ENCODE results near the gene EID3. TPM values are rescaled to one million over a fixed set of nuclear protein-coding genes. Genes with fewer than 3 reads are reported as not detected.

EID3 gene
- total RNA-seq, 1 experiment from 2014 or later, result 3.2 TPM

- Mint-ChIP-seq H3K4me3 (ENCODE audit: unreplicated experiment) (no peak overlapping the region), H3K4me1 (ENCODE audit: low read depth, unreplicated experiment) (no peaks in the 10 kb centered on the region), H3K27me3 (ENCODE audit: insufficient read depth, unreplicated experiment) (no peaks in the 10 kb centered on the region), H3K9me3 (ENCODE audit: unreplicated experiment) (no peaks in the 10 kb centered on the region), H3K36me3 (ENCODE audit: insufficient read depth, unreplicated experiment) (peaks cover 84% of the 10 kb centered on the region), H3K27ac (ENCODE audit: unreplicated experiment) (no peak overlapping the region)
- Histone ChIP-seq H3K36me3 (ENCODE audit: control insufficient read depth, insufficient read depth, low read length) (peaks cover 3% of the 10 kb centered on the region; the same call in 1 of the 2 replicates), H3K4me3 (ENCODE audit: low read depth, low read length) (no peak overlapping the region), H3K9me3 (no peaks in the 10 kb centered on the region), H3K4me1 (peaks cover 9% of the 10 kb centered on the region; the same call in 1 of the 2 replicates), H3K27me3 (replicated peaks; ENCODE audit: control insufficient read depth, insufficient read depth, low read length) (no peaks in the 10 kb centered on the region)
- TF ChIP-seq CTCF (IDR thresholded peaks at IDR 0.05; ENCODE audit: insufficient read depth in 1 of 2, low read depth in 1 of 2, low read length in 1 of 2, severe bottlenecking in 1 of 2, unreplicated experiment in 1 of 2), result no peak
- BruUV-seq (replicated peaks), result no TSS peak
- ChIA-PET CTCF (no interaction called here), POLR2A (no interaction called here)
- no peak for DNase-seq
- intact Hi-C loops (cut with micrococcal nuclease; ENCODE audit: unreplicated experiment), result no loop called here
Observed at GRCh38 chr12:104314242-104314614, 10.7 kb downstream of the EID3 start.

- Histone ChIP-seq H3K36me3 (ENCODE audit: control insufficient read depth, insufficient read depth, low read length) (peaks cover 4% of the 10 kb centered on the region; the same call in 1 of the 2 replicates), H3K9me3 (no peaks in the 10 kb centered on the region), H3K27me3 (replicated peaks; ENCODE audit: control insufficient read depth, insufficient read depth, low read length) (no peaks in the 10 kb centered on the region), H3K4me3 (ENCODE audit: low read depth, low read length) (no peak overlapping the region), H3K4me1 (peaks cover 6% of the 10 kb centered on the region; the same call in 1 of the 2 replicates)
- DNase-seq, result no peak
- intact Hi-C loops (cut with micrococcal nuclease; ENCODE audit: unreplicated experiment), result no loop called here
- H3K36me3 Mint-ChIP-seq (ENCODE audit: insufficient read depth, unreplicated experiment), result peaks cover 78% of the 10 kb centered on the region
- ChIA-PET POLR2A (no interaction called here), CTCF (no interaction called here)
- H3K27me3 Mint-ChIP-seq (ENCODE audit: insufficient read depth, unreplicated experiment), result no peaks in the 10 kb centered on the region
- H3K4me3 Mint-ChIP-seq (ENCODE audit: unreplicated experiment), result no peak overlapping the region
- no TSS peak for BruUV-seq (replicated peaks)
- no peak overlapping the region for H3K27ac Mint-ChIP-seq (ENCODE audit: unreplicated experiment)
- H3K9me3 Mint-ChIP-seq (ENCODE audit: unreplicated experiment), result no peaks in the 10 kb centered on the region
- H3K4me1 Mint-ChIP-seq (ENCODE audit: low read depth, unreplicated experiment), result no peaks in the 10 kb centered on the region
- TF ChIP-seq CTCF (IDR thresholded peaks at IDR 0.05; ENCODE audit: insufficient read depth in 1 of 2, low read depth in 1 of 2, low read length in 1 of 2, severe bottlenecking in 1 of 2, unreplicated experiment in 1 of 2), result no peak
Observed at GRCh38 chr12:104315326-104316224, 12.0 kb downstream of the EID3 start.

GRCh38 chr12:104316936-104317335 lies 13.4 kb downstream of the EID3 start:
- no peak overlapping the region for H3K4me3 ChIP-seq (ENCODE audit: low read depth, low read length)
- Mint-ChIP-seq H3K9me3 (ENCODE audit: unreplicated experiment) (no peaks in the 10 kb centered on the region), H3K36me3 (ENCODE audit: insufficient read depth, unreplicated experiment) (peaks cover 82% of the 10 kb centered on the region), H3K27ac (ENCODE audit: unreplicated experiment) (no peak overlapping the region), H3K4me3 (ENCODE audit: unreplicated experiment) (no peak overlapping the region), H3K4me1 (ENCODE audit: low read depth, unreplicated experiment) (no peaks in the 10 kb centered on the region), H3K27me3 (ENCODE audit: insufficient read depth, unreplicated experiment) (no peaks in the 10 kb centered on the region)
- no peak for DNase-seq
- no peaks in the 10 kb centered on the region for H3K4me1 ChIP-seq
- BruUV-seq (replicated peaks), result no TSS peak
- intact Hi-C loops (cut with micrococcal nuclease; ENCODE audit: unreplicated experiment), result no loop called here
- TF ChIP-seq CTCF (IDR thresholded peaks at IDR 0.05; ENCODE audit: insufficient read depth in 1 of 2, low read depth in 1 of 2, low read length in 1 of 2, severe bottlenecking in 1 of 2, unreplicated experiment in 1 of 2), result no peak
- peaks cover 4% of the 10 kb centered on the region; the same call in 1 of the 2 replicates for H3K36me3 ChIP-seq (ENCODE audit: control insufficient read depth, insufficient read depth, low read length)
- ChIA-PET CTCF (no interaction called here), POLR2A (no interaction called here)
- H3K27me3 ChIP-seq (replicated peaks; ENCODE audit: control insufficient read depth, insufficient read depth, low read length), result no peaks in the 10 kb centered on the region
- no peaks in the 10 kb centered on the region for H3K9me3 ChIP-seq

Data from Caco-2 (cell line).